Fibroblast of skin of scalp (primary cell): ENCODE measurements around the gene NIPBL. TPM values are rescaled to one million over a fixed set of nuclear protein-coding genes. Genes with fewer than 3 reads are reported as not detected.
"Not testable (repeated sequence)": the region's sequence is repeated elsewhere in the genome, so short reads cannot be mapped to it uniquely, and the experiment has no call there.

ENCODE experiments used
- DNase-seq: peaks from one replicate; pipeline ENCODE4 v3.0.0-alpha.2; 2013
- polyA plus RNA-seq, 2 experiments: library from polyadenylated mRNA; unstranded; fragments of 120-200 nt; gene quantifications; one replicate each; pipeline ENCODE4 v1.2.1, GENCODE V29; 2013; ENCODE audit not compliant: insufficient read length in 2 of 2

NIPBL gene
- 25.5 TPM for polyA plus RNA-seq (2013, experiment 1 of 2; ENCODE audit: insufficient read length)
- polyA plus RNA-seq (2013, experiment 2 of 2; ENCODE audit: insufficient read length): 30.3 TPM

GRCh38 chr5:36876299-36876964, at the start of gene NIPBL:
NIPBL (plus strand) TSS chr5:36876769; CDS start chr5:36953697, 76,928 bp downstream.
- peak; percentile 97 for DNase-seq

GRCh38 chr5:36832274-36832673, 44.3 kb upstream of the NIPBL start:
- no peak for DNase-seq

- no peak for DNase-seq
Measured at GRCh38 chr5:36836831-36837230, 39.7 kb upstream of the NIPBL start.

GRCh38 chr5:36839489-36840476, 36.8 kb upstream of the NIPBL start:
- no peak for DNase-seq

GRCh38 chr5:36841677-36842076, 34.9 kb upstream of the NIPBL start:
- DNase-seq: no peak

- no peak for DNase-seq
Measured at GRCh38 chr5:36842087-36842486, 34.5 kb upstream of the NIPBL start.

GRCh38 chr5:36844305-36844704, 32.3 kb upstream of the NIPBL start:
- DNase-seq: no peak

GRCh38 chr5:36848545-36848944, 28.0 kb upstream of the NIPBL start:
- DNase-seq: not testable (repeated sequence)

- DNase-seq: not testable (repeated sequence)
Measured at GRCh38 chr5:36852903-36853302, 23.7 kb upstream of the NIPBL start.

- DNase-seq: no peak
Measured at GRCh38 chr5:36854402-36855140, 22.0 kb upstream of the NIPBL start.

- no peak for DNase-seq
Measured at GRCh38 chr5:36855141-36855495, 21.5 kb upstream of the NIPBL start.

- DNase-seq: no peak
Measured at GRCh38 chr5:36861871-36862270, 14.7 kb upstream of the NIPBL start.

- peak; percentile 69 for DNase-seq
Measured at GRCh38 chr5:36870399-36871040, 6.0 kb upstream of the NIPBL start.

- DNase-seq: peak; percentile 4
Measured at GRCh38 chr5:36874465-36874864, 2.1 kb upstream of the NIPBL start.

- peak; percentile 53 for DNase-seq
Measured at GRCh38 chr5:36875051-36875789, 1.3 kb upstream of the NIPBL start.

- peak; percentile 80 for DNase-seq
Measured at GRCh38 chr5:36875790-36876298, 725 bp upstream of the NIPBL start.

GRCh38 chr5:36876965-36877666, 547 bp downstream of the NIPBL start:
- peak; percentile 66 for DNase-seq

- peak; percentile 25 for DNase-seq
Measured at GRCh38 chr5:36877667-36878391, 1.3 kb downstream of the NIPBL start.

- peak; percentile 54 for DNase-seq
Measured at GRCh38 chr5:36878392-36879082, 2.0 kb downstream of the NIPBL start.
